Measurements from ENCODE around the gene ACP7. TPM values are rescaled to one million over a fixed set of nuclear protein-coding genes. Genes with fewer than 3 reads are reported as not detected.
"Not testable (repeated sequence)": the region's sequence is repeated elsewhere in the genome, so short reads cannot be mapped to it uniquely, and the experiment has no call there.

ACP7 gene
- total RNA-seq, 1 experiment from 2014 or later, result 0.11 TPM

GRCh38 chr19:39085392-39085791 lies 1.2 kb downstream of the ACP7 start:
- Mint-ChIP-seq H3K9me3 (no peaks in the 10 kb centered on the region), H3K4me1 (peaks cover 19% of the 10 kb centered on the region), H3K36me3 (no peaks in the 10 kb centered on the region), H3K4me3 (peak overlapping the region; percentile 72; the same call in 1 of the 2 replicates), H3K27ac (no peak overlapping the region), H3K27me3 (ENCODE audit: low read depth) (peaks cover 58% of the 10 kb centered on the region)
- CTCF ChIA-PET, result interaction anchor here (0.6 to 1.2 kb wide), 2 partner anchors 13 to 125 kb away, joined by 3 to 4 read pairs; no protein-coding TSS in a partner anchor
- ATAC-seq (no peak), DNase-seq (ENCODE audit: low spot score) (no peak)
- TF ChIP-seq MYBL2 (CRISPR knock-in tag; IDR thresholded peaks at IDR 0.05) (no peak), GRHL2 (CRISPR knock-in tag; IDR thresholded peaks at IDR 0.05; ENCODE audit: insufficient replicate concordance, severe bottlenecking) (no peak), MXD4 (CRISPR knock-in tag; IDR thresholded peaks at IDR 0.05; ENCODE audit: borderline replicate concordance) (no peak), ZNF263 (CRISPR knock-in tag; IDR thresholded peaks at IDR 0.05; ENCODE audit: low read depth) (no peak), NFE2L1 (CRISPR knock-in tag; IDR thresholded peaks at IDR 0.05) (no peak), NFATC4 (CRISPR knock-in tag; IDR thresholded peaks at IDR 0.05) (no peak), HMGXB4 (CRISPR knock-in tag; IDR thresholded peaks at IDR 0.05) (no peak), ZNF219 (CRISPR knock-in tag; IDR thresholded peaks at IDR 0.05; ENCODE audit: borderline replicate concordance) (no peak), CBFB (CRISPR knock-in tag; IDR thresholded peaks at IDR 0.05; ENCODE audit: low read depth) (no peak), GABPB1 (CRISPR knock-in tag; IDR thresholded peaks at IDR 0.05) (no peak), TEAD4 (CRISPR knock-in tag; IDR thresholded peaks at IDR 0.05) (no peak), ZBTB21 (CRISPR knock-in tag; IDR thresholded peaks at IDR 0.05; ENCODE audit: borderline replicate concordance) (no peak)
- POLR2A ChIA-PET, result no interaction called here

- Mint-ChIP-seq H3K9me3 (no peaks in the 10 kb centered on the region), H3K4me1 (peaks cover 19% of the 10 kb centered on the region), H3K27ac (no peak overlapping the region), H3K27me3 (ENCODE audit: low read depth) (peaks cover 58% of the 10 kb centered on the region), H3K36me3 (no peaks in the 10 kb centered on the region), H3K4me3 (no peak overlapping the region)
- no peak for DNase-seq (ENCODE audit: low spot score)
- ATAC-seq, result no peak
- ChIA-PET CTCF (interaction anchor here (0.6 to 1.2 kb wide), 2 partner anchors 12 to 236 kb away, joined by 3 to 4 read pairs; no protein-coding TSS in a partner anchor), POLR2A (interaction anchor here (0.6 kb wide), 1 partner anchor 91 kb away, joined by 6 read pairs; no protein-coding TSS in a partner anchor)
- TF ChIP-seq E2F5 (CRISPR knock-in tag; IDR thresholded peaks at IDR 0.05), result no peak
Observed at GRCh38 chr19:39086386-39086785, 2.2 kb downstream of the ACP7 start.

GRCh38 chr19:39087907-39088686 lies 3.9 kb downstream of the ACP7 start:
- H3K27me3 Mint-ChIP-seq (ENCODE audit: low read depth), result peaks cover 51% of the 10 kb centered on the region

GRCh38 chr19:39090016-39090415 lies 5.8 kb downstream of the ACP7 start:
- POLR2A ChIA-PET; H3K4me1 Mint-ChIP-seq; H3K27ac Mint-ChIP-seq; DNase-seq (ENCODE audit: low spot score); H3K9me3 Mint-ChIP-seq; ATAC-seq; H3K36me3 Mint-ChIP-seq; H3K4me3 Mint-ChIP-seq: not testable (repeated sequence)
- H3K27me3 Mint-ChIP-seq (ENCODE audit: low read depth), result peaks cover 37% of the 10 kb centered on the region
- CTCF ChIA-PET, result interaction anchor here (1.1 kb wide), 1 partner anchor 8 kb away, joined by 3 read pairs; no protein-coding TSS in a partner anchor

More at GRCh38 chr19:39087907-39088686, 3.9 kb downstream of the ACP7 start:
- ChIA-PET CTCF (interaction anchor here (0.7 to 0.8 kb wide), 2 partner anchors 10 to 112 kb away, joined by 3 read pairs; no protein-coding TSS in a partner anchor), POLR2A (no interaction called here)
- DNase-seq (ENCODE audit: low spot score) (no peak), ATAC-seq (no peak)
- H3K4me1 Mint-ChIP-seq, result peaks cover 13% of the 10 kb centered on the region
- H3K4me3 Mint-ChIP-seq, result no peak overlapping the region
- no peaks in the 10 kb centered on the region for H3K9me3 Mint-ChIP-seq
- TF ChIP-seq FOXK1 (CRISPR knock-in tag; IDR thresholded peaks at IDR 0.05) (no peak), ZNF317 (CRISPR knock-in tag; IDR thresholded peaks at IDR 0.05; ENCODE audit: borderline replicate concordance, low read depth) (no peak), MAX (CRISPR knock-in tag; IDR thresholded peaks at IDR 0.05) (no peak), ZMAT4 (CRISPR knock-in tag; IDR thresholded peaks at IDR 0.05) (no peak), FOXJ3 (CRISPR knock-in tag; IDR thresholded peaks at IDR 0.05; ENCODE audit: borderline replicate concordance) (no peak), ZNF121 (CRISPR knock-in tag; IDR thresholded peaks at IDR 0.05) (no peak), RELA (CRISPR knock-in tag; IDR thresholded peaks at IDR 0.05; ENCODE audit: borderline replicate concordance) (no peak), E2F4 (CRISPR knock-in tag; IDR thresholded peaks at IDR 0.05; ENCODE audit: borderline replicate concordance, low read depth) (no peak), CBFB (CRISPR knock-in tag; IDR thresholded peaks at IDR 0.05; ENCODE audit: low read depth) (no peak), ESRRA (CRISPR knock-in tag; IDR thresholded peaks at IDR 0.05; ENCODE audit: borderline replicate concordance) (no peak)
- H3K36me3 Mint-ChIP-seq, result no peaks in the 10 kb centered on the region
- H3K27ac Mint-ChIP-seq, result no peak overlapping the region
